Breast epithelium (tissue), 4 donors: ENCODE measurements around the gene ARL4C. TPM values are rescaled to one million over a fixed set of nuclear protein-coding genes. Genes with fewer than 3 reads are reported as not detected.
A peak's percentile ranks its signal among the peaks of the same experiment; 100 is the strongest.

ENCODE experiments used
- DNase-seq, 2 donors: peaks; one replicate each; pipeline ENCODE4 v3.0.0-alpha.2; 2019; ENCODE audit warnings: low spot score in 2 of 2
- H3K27ac ChIP-seq, 2 donors: fragments of 200-600 bp; sonication (generic) in 1 of 2; one replicate each; pipeline ENCODE4 v1.5.1; 2016 to 2019; ENCODE audit warnings: mild to moderate bottlenecking in 1 of 2
- H3K27me3 ChIP-seq, 2 donors: fragments of 200-600 bp; sonication (generic) in 1 of 2; one replicate each; pipeline versions ENCODE4 v1.5.1 to v1.6.0; 2017 to 2019; ENCODE audit warnings: control low read depth in 1 of 2, mild to moderate bottlenecking in 1 of 2
- H3K36me3 ChIP-seq: fragments of 200-600 bp; one replicate; pipeline ENCODE4 v1.5.1; 2019
- H3K4me1 ChIP-seq, 2 donors: fragments of 200-600 bp; sonication (generic); one replicate each; pipeline ENCODE4 v1.5.1; 2016 to 2019; ENCODE audit warnings: control low read depth in 1 of 2
- H3K4me3 ChIP-seq, 3 donors: fragments of 200-600 bp; sonication (generic); 1 replicate in 2 of 3; 2 replicates in 1 of 3; pipeline ENCODE4 v1.5.1; 2016 to 2019; ENCODE audit warnings: mild to moderate bottlenecking in 3 of 3, moderate library complexity in 2 of 3
- H3K9me3 ChIP-seq, 2 donors: fragments of 200-600 bp; sonication (generic) in 1 of 2; one replicate each; pipeline ENCODE4 v1.5.1; 2016 to 2019; ENCODE audit warnings: control low read depth in 1 of 2
- CTCF ChIP-seq, 3 donors: fragments of 450-650 bp; IDR thresholded peaks; one replicate each; pipeline ENCODE4 v1.5.1; 2016 to 2017; ENCODE audit warnings: antibody characterized with exemption in 3 of 3, mild to moderate bottlenecking in 3 of 3, moderate library complexity in 3 of 3
- POLR2A ChIP-seq: fragments of 450-650 bp; IDR thresholded peaks from one replicate; pipeline ENCODE4 v1.6.1; 2016; ENCODE audit warnings: antibody characterized with exemption, mild to moderate bottlenecking, moderate library complexity
- POLR2AphosphoS5 ChIP-seq, 3 donors: sonication (generic); formaldehyde crosslinking; IDR thresholded peaks; one replicate each; pipeline ENCODE4 v1.6.1; 2017; ENCODE audit warnings: antibody characterized with exemption in 3 of 3
- intact Hi-C: fragments of 100-400 bp; cut with DNase I; formaldehyde crosslinking; loops from one replicate; pipeline ENCODE4 v1.15.1; 2023; ENCODE audit warnings: low total_unique reads
- total RNA-seq, 3 donors: library from RNA; depleted of rRNA; stranded (reverse); fragments of >200 nt; gene quantifications; one replicate each; pipeline ENCODE4 v1.1.0, GENCODE V29; 2016

The ARL4C gene
- total RNA-seq, 3 donors from 2014 or later = 16.1 to 61.0 (median 23.5) TPM

GRCh38 chr2:234514099-234514498 is 17.2 kb upstream of the ARL4C start:
- Histone ChIP-seq H3K36me3 (no peaks in the 10 kb centered on the region), H3K9me3 (no peaks in the 10 kb centered on the region), H3K27ac (no peak overlapping the region), H3K27me3 (no peaks in the 10 kb centered on the region), H3K4me3 (no peak overlapping the region), H3K4me1 (no peaks in the 10 kb centered on the region)
- intact Hi-C loops = no loop called here
- TF ChIP-seq POLR2AphosphoS5 (IDR thresholded peaks at IDR 0.05) (no peak), POLR2A (no peak), CTCF (IDR thresholded peaks at IDR 0.05) (no peak)
- DNase-seq = no peak

- no peak overlapping the region for H3K4me3 ChIP-seq
- intact Hi-C loops = no loop called here
- no peaks in the 10 kb centered on the region for H3K27me3 ChIP-seq
- H3K27ac ChIP-seq = no peak overlapping the region
- no peaks in the 10 kb centered on the region for H3K9me3 ChIP-seq
- H3K4me1 ChIP-seq = no peaks in the 10 kb centered on the region
- H3K36me3 ChIP-seq = no peaks in the 10 kb centered on the region
- no peak for TF ChIP-seq POLR2A
- TF ChIP-seq CTCF (IDR thresholded peaks at IDR 0.05) = no peak
- no peak for TF ChIP-seq POLR2AphosphoS5 (IDR thresholded peaks at IDR 0.05)
- DNase-seq = no peak
Measured at GRCh38 chr2:234512884-234513669, 16.2 kb upstream of the ARL4C start.

GRCh38 chr2:234502919-234503285 is 6.0 kb upstream of the ARL4C start:
- TF ChIP-seq POLR2A (no peak), CTCF (IDR thresholded peaks at IDR 0.05) (no peak), POLR2AphosphoS5 (IDR thresholded peaks at IDR 0.05) (no peak)
- Histone ChIP-seq H3K9me3 (no peaks in the 10 kb centered on the region), H3K4me1 (no peaks in the 10 kb centered on the region), H3K36me3 (no peaks in the 10 kb centered on the region), H3K27me3 (no peaks in the 10 kb centered on the region), H3K27ac (peak overlapping the region; percentile 20 to 37), H3K4me3 (no peak overlapping the region)
- intact Hi-C loops = no loop called here
- no peak for DNase-seq

- H3K9me3 ChIP-seq = no peaks in the 10 kb centered on the region
- intact Hi-C loops = no loop called here
- peak in 1 of 2 donors; percentile 82 for DNase-seq
- H3K27ac ChIP-seq = peak overlapping the region; percentile 20 to 70
- H3K4me3 ChIP-seq = no peak overlapping the region
- no peaks in the 10 kb centered on the region for H3K27me3 ChIP-seq
- no peaks in the 10 kb centered on the region for H3K4me1 ChIP-seq
- H3K36me3 ChIP-seq = no peaks in the 10 kb centered on the region
- peak in 1 of 3 donors; percentile 27 for TF ChIP-seq POLR2AphosphoS5 (IDR thresholded peaks at IDR 0.05)
- no peak for TF ChIP-seq POLR2A
Measured at GRCh38 chr2:234502285-234502918, 5.5 kb upstream of the ARL4C start.

GRCh38 chr2:234500394-234501006 is 3.6 kb upstream of the ARL4C start:
- no peaks in the 10 kb centered on the region for H3K4me1 ChIP-seq
- DNase-seq = peak in 1 of 2 donors; percentile 43
- H3K36me3 ChIP-seq = no peaks in the 10 kb centered on the region
- TF ChIP-seq POLR2AphosphoS5 (IDR thresholded peaks at IDR 0.05) (no peak), POLR2A (no peak), CTCF (IDR thresholded peaks at IDR 0.05) (peak in 2 of 3 donors; percentile 31 to 37)
- H3K9me3 ChIP-seq = no peaks in the 10 kb centered on the region
- no peaks in the 10 kb centered on the region for H3K27me3 ChIP-seq
- intact Hi-C loops = no loop called here
- no peak overlapping the region for H3K4me3 ChIP-seq
- H3K27ac ChIP-seq = peak overlapping the region in 1 of 2 donors; percentile 70
